Astrocyte (in vitro differentiated cells and primary cell): ENCODE results near the gene SLC44A3.

Source experiments
- EZH2 ChIP-seq: IDR thresholded peaks from 2 replicates; pipeline ENCODE4 v1.6.1; 2012; ENCODE audit warnings: mild to moderate bottlenecking, low read length, inconsistent platforms; ENCODE audit not compliant: insufficient read depth
- TF ChIP-seq, protein P1 (sequence below): IDR thresholded peaks from 2 replicates; pipeline ENCODE4 v1.5.1; 2011; ENCODE audit warnings: low read depth, mild to moderate bottlenecking, inconsistent platforms, low read length, moderate library complexity; ENCODE audit not compliant: insufficient read depth

GRCh38 chr1:94773296-94773809, 46.8 kb upstream of the SLC44A3 start:
- TF ChIP-seq, protein P1, sequence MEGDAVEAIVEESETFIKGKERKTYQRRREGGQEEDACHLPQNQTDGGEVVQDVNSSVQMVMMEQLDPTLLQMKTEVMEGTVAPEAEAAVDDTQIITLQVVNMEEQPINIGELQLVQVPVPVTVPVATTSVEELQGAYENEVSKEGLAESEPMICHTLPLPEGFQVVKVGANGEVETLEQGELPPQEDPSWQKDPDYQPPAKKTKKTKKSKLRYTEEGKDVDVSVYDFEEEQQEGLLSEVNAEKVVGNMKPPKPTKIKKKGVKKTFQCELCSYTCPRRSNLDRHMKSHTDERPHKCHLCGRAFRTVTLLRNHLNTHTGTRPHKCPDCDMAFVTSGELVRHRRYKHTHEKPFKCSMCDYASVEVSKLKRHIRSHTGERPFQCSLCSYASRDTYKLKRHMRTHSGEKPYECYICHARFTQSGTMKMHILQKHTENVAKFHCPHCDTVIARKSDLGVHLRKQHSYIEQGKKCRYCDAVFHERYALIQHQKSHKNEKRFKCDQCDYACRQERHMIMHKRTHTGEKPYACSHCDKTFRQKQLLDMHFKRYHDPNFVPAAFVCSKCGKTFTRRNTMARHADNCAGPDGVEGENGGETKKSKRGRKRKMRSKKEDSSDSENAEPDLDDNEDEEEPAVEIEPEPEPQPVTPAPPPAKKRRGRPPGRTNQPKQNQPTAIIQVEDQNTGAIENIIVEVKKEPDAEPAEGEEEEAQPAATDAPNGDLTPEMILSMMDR, result no peak
- no peak for TF ChIP-seq EZH2
